GM20431 (cell line): ENCODE measurements around the gene TSPAN32.
"Not testable (repeated sequence)": the region's sequence is repeated elsewhere in the genome, so short reads cannot be mapped to it uniquely, and the experiment has no call there.

Source experiments
- in situ Hi-C: fragments of 300-500 bp; cut with MseI, MboI; formaldehyde crosslinking; loops from one replicate; pipeline ENCODE4 v1.15.0; 2020; ENCODE audit warnings: low sequenced_read_pairs; ENCODE audit not compliant: unreplicated experiment

The TSPAN32 gene

GRCh38 chr11:2357651-2358050 lies 55.8 kb downstream of the TSPAN32 start:
- in situ Hi-C loops = not testable (repeated sequence)

DNA sequence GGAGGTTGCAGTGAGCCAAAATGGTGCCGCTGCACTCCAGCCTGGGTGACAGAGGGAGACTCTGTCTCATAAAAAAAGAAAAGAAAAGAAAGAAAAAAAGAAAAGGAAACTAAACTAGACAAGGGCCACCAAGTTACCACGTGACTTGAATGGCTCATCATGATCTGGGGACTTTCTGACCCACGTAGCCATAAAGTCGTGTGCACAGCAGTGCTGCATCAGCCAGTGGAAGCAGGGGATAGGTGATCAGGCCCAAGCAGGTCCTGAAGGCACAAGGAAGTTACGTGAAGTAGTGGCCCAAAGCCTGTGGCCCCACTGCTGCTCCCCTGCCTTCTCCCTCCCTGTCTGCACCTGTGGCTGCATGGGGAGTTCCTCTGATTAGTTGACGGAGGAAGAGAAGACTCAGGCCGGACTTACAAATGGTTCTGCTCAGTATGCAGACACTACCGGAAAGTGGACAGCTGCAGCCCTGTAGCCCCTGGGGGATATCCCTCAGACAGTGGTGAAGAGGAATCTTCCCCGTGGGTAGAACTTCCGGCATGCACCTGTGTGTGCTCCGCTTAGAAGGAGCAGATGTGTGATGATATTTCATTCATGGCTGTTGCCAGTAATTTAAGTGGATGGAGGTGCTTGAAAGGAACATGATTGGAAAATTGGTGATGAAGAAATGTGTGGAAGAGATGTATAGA lies 57.1 kb downstream of the TSPAN32 start:
- in situ Hi-C loops = no loop called here

DNA sequence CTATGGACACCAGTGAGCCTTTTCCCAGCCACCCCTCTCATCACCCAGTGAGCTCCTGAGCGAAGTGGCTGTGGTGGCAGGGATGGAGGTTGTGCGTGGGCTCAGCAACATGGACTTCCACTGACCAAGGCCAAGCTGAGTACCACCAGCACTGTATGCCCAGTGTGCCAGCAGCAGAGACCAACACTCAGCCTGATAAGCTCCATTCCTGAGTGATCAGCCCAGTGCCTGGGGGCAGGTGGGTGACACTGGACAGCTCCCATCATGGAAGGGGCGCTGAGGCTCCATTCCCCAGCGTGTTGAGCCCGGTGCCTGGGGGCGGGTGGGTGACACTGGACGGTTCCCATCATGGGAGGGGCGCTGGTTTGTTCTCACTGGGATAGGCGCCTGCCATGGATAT lies 57.7 kb downstream of the TSPAN32 start:
- in situ Hi-C loops = no loop called here

GRCh38 chr11:2360081-2360642 lies 58.3 kb downstream of the TSPAN32 start:
- in situ Hi-C loops = no loop called here

GRCh38 chr11:2361565-2361964 lies 59.8 kb downstream of the TSPAN32 start:
- in situ Hi-C loops = no loop called here

DNA sequence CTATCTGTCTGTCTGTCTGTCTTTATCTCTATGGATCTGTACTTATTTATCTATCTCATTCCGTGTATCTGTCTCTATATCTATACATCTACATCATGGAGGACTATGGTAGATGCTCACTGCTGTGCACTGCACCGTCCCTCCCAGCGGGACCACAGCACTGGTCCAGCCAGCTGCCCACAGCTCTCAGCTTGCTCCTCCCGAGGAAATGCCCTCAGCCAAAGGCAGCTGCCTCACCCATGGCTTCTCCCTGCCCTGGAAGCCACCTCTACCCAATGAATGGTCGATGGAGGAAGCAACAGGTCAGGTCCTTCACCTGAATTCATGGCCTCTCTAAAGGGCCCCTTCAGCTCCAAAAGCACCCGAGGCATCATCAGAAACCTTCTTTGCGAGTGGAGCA lies 60.6 kb downstream of the TSPAN32 start:
- in situ Hi-C loops = no loop called here

GRCh38 chr11:2363130-2363529 lies 61.3 kb downstream of the TSPAN32 start:
- in situ Hi-C loops = no loop called here

- in situ Hi-C loops = no loop called here
Measured at GRCh38 chr11:2363577-2364370, 62.0 kb downstream of the TSPAN32 start.

GRCh38 chr11:2364386-2364785 lies 62.6 kb downstream of the TSPAN32 start:
- in situ Hi-C loops = not testable (repeated sequence)

DNA sequence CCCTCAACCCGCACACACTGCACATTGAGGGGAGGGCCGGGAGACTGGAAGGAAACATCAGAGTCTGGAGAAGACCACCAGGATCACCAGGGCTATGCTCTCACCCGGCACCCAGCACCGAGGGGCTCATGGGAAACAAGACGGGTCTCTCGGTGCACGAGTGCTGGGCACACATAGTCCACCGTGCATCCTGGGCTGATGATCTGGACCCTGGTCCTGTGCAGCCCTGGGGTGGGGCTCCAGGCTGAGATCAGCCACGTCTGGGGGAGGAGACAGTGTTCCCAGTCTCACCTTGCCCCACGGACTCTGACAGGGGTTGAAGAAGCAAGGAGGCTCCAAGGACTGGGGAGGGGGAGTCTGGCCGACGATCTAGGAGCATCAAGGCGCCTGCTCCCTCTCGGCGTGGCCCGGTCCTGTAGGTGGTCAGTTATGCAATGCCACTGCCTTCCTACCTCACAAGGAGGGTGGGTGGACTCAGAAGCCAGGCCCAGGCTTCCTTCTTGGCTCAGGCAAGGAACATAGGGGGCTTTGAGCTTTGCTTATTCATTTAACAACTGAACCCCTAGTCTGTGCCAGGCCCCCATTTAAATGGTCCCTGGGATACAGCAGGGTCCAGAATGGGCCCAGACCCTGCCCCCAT lies 63.9 kb downstream of the TSPAN32 start:
- in situ Hi-C loops = no loop called here

DNA sequence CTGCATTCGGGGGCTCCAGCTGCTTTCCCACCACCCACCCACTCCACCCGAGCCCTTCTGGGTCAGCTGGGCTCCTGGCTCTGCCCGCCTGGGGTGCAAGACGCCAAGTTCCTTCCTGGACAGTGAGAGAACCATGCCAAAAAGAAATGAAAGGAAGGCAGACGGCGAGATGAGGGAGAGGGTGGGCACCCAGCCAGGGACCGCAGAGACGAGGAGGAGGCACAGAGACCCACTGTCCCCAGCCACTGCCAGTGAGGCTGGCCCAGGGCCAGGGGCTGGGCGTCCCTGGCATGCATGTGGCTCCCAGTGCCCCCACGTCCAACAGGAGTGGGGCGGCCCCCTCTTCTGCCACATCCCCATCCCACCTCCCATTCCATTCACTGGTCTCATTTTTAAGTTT lies 64.5 kb downstream of the TSPAN32 start:
- in situ Hi-C loops = no loop called here

- in situ Hi-C loops = no loop called here
Measured at GRCh38 chr11:2366733-2367132, 64.9 kb downstream of the TSPAN32 start.

DNA sequence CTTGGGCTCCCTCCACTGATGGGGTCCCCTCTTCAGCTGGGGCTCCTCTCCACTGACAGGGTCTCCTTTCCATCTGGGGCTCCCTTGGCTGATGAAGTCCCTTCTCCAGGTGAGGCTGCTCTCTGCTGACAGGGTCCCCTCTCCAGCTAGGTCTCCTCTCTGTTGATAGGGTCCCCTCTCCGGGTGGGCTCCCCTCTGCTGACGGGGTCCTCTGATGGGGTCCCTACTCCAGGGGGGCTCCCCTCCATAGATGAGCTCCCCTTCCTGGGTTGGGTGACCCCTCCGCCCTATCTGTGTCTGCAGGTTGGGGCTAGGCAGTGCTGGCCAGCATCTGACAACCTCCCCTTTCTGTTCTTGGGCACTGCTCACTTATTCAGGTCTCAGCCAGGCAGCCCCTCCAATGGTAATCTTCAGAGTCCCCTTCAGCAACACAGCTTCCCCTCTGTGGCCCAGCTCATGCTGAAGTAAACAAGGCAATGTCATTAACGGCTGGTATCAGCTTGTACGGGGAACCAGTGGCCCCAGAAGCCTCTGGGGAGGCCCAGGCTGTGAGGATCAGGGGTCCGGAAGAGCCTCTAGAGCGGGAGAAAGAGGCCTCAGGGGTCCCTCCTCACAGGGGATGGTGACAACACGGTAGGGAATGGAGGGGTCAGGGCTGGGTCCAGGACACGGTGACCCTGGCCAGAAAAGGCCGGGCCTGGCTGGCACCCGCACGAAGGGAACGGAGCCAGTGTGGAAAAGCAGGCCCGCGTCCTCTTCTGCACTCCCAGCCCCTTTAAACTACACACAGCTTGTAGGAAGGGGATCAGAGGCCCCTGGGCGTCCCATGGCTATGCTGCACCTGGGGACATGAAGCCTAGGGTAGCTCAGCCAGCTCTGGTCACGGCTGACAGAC lies 65.7 kb downstream of the TSPAN32 start:
- in situ Hi-C loops = no loop called here
